Mesenteric fat pad (tissue), 1 donor: ENCODE data around the gene BMP7. TPM values are rescaled to one million over a fixed set of nuclear protein-coding genes. Genes with fewer than 3 reads are reported as not detected.

Experiments
- DNase-seq: peaks from one replicate; pipeline ENCODE4 v3.0.0-alpha.2; 2020; ENCODE audit warnings: low spot score
- total RNA-seq: library from RNA; stranded (reverse); fragmentation: NEBNext Ultra II Directional; extraction: Animal tissue kit (Norgen Biotek cat#: 25700); gene quantifications from one replicate; pipeline ENCODE4 v1.2.1, GENCODE V29; 2021
- donor health status: DM: yes; HTN: yes; CAD: no.

BMP7 gene
- total RNA-seq, 1 donor from 2014 or later, result 0.16 TPM

GRCh38 chr20:57130160-57130772 is 136.2 kb downstream of the BMP7 start:
- no peak for DNase-seq

DNA sequence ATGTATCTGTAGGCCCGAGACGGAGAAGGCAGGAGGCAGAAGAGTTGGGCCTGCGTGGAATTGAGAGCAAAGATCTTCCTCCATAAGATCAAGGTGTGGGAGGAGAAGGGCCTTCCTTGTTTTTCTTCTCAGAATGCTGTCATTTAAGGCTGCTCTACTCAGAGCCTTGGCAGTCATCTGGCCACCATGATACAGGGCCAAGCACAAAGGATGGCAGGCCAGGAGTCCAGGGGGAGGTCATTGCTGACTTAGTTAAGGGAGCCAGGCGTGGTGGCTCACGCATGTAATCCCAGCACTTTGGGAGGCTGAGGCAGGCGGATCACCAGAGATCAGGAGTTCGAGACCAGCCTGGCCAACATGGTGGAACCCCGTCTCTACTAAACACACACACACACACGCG is 137.1 kb downstream of the BMP7 start:
- no peak for DNase-seq

GRCh38 chr20:57128044-57128757 is 138.2 kb downstream of the BMP7 start:
- DNase-seq, result no peak

DNA sequence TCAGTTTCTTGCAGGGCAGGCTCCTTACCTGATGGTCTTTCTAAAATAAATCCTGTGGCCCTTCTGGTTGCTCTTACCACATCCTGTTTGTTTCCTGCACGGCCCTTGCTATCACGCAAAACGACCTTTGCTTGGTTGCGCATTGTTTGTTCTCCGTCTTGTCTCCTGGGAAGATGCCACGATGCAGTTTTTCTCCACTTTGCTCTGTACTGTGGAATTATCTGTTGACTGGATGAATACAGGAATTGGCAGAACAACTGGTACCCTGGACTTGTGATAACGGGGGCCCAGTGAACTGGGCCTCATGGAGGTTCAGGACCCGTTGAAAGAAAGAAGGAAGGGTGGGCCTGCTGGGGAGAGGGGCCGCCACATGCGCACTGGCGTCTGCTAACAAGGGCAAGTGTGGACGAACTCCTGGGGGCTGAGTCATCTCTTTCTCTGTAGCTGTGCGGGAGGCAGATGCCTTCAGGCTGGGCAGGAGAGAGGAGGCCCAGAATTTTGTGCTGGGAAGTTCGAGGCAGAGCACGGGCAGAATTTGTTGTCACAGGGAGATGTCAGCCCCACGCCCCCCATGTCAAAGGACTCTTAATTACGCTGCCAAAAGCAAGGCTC is 139.9 kb downstream of the BMP7 start:
- DNase-seq, result no peak

DNA sequence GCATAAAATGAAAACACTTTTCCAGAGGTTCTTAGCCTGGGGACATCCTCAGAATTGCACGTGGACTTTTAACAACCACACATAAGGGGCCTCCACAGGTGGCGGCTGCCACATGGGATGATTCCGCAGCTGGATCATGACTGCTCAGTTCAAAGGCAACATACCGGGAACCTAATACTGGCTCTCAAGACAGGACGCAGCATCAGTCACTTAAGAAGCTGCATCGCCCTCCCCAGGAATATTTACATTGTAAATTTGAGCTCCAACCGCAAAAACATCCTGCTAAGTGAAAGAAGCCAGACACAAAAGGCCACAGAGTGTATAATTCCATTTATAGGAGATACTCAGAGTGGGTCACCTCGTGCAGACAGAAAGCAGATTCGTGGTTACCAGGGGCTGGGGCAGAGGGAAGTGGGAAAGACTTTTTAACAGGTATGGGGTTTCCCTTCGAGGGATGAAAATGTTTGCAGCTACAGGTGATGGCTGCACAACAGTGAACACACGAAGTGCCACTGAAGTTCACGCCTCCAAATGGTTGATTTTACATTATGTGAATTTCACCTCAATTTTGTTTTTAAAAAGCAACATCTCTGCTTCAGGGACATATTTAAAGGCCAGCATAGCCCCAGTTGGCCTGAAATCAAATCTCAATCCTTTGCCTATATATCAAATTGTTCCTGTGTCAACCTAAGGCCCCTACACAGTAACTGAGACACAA is 141.5 kb downstream of the BMP7 start:
- no peak for DNase-seq

GRCh38 chr20:57124366-57124765 is 142.1 kb downstream of the BMP7 start:
- DNase-seq, result no peak

GRCh38 chr20:57123504-57123903 is 142.9 kb downstream of the BMP7 start:
- no peak for DNase-seq

GRCh38 chr20:57122536-57123489 is 143.6 kb downstream of the BMP7 start:
- no peak for DNase-seq

- DNase-seq, result no peak
Observed at GRCh38 chr20:57118964-57119363, 147.5 kb downstream of the BMP7 start.

Other genes with a start within 250 kb of the BMP7 start
- not detected for gene SPO11, start 63.2 kb upstream of the BMP7 start, total RNA-seq
- gene RAE1, start 84.6 kb upstream of the BMP7 start, total RNA-seq, result 18.0 TPM
- gene RBM38, start 124.8 kb upstream of the BMP7 start, total RNA-seq, result 16.9 TPM